OCI-LY3 (cell line): ENCODE measurements around the gene PDE1A.

ENCODE experiments used
- H2AFZ ChIP-seq: fragments of 200-600, 300-600 bp; shearing (Covaris generic); 2 replicates; pipeline ENCODE4 v1.6.0; 2014; ENCODE audit warnings: antibody characterized with exemption, low read depth, low read length
- H3K27ac ChIP-seq: fragments of 200-600, 300-600 bp; sonication (generic); 2 replicates; pipeline ENCODE4 v1.5.1; 2014; ENCODE audit warnings: mild to moderate bottlenecking, low read length, moderate library complexity, mixed read lengths
- H3K27me3 ChIP-seq: fragments of 200-600, 300-600 bp; sonication (generic); 2 replicates; pipeline ENCODE4 v1.6.1; 2014; ENCODE audit warnings: low read depth, low read length, mixed read lengths
- H3K36me3 ChIP-seq: fragments of 200-600, 300-600 bp; sonication (generic); replicated peaks from 2 replicates; pipeline ENCODE3; 2014; ENCODE audit warnings: low read depth, low read length, mixed read lengths
- H3K4me1 ChIP-seq: fragments of 300-600, 200-600 bp; sonication (generic); 2 replicates; pipeline ENCODE4 v1.6.1; 2014; ENCODE audit warnings: low read length, mixed read lengths
- H3K4me2 ChIP-seq: fragments of 200-600, 300-600 bp; sonication (generic); 2 replicates; pipeline ENCODE4 v1.6.1; 2014; ENCODE audit warnings: low read length, mixed read lengths
- H3K4me3 ChIP-seq: fragments of 300-600, 200-600 bp; sonication (generic); 2 replicates; pipeline ENCODE4 v1.5.1; 2014; ENCODE audit warnings: antibody characterized with exemption, mild to moderate bottlenecking, low read length, moderate library complexity
- H3K79me2 ChIP-seq: fragments of 300-600, 200-600 bp; shearing (Covaris generic); 2 replicates; pipeline ENCODE4 v1.6.1; 2014; ENCODE audit warnings: mild to moderate bottlenecking, low read length, mixed read lengths
- H3K9ac ChIP-seq: fragments of 300-600, 200-600 bp; shearing (Covaris generic); 2 replicates; pipeline ENCODE4 v1.6.0; 2014; ENCODE audit warnings: mild to moderate bottlenecking, low read length, moderate library complexity
- H3K9me3 ChIP-seq: fragments of 200-600, 300-600 bp; shearing (Covaris generic); 2 replicates; pipeline ENCODE4 v1.6.1; 2014; ENCODE audit warnings: low read length, mixed read lengths; ENCODE audit not compliant: insufficient read depth
- H4K20me1 ChIP-seq: fragments of 200-600, 300-600 bp; sonication (generic); 2 replicates; pipeline ENCODE4 v1.6.1; 2016; ENCODE audit warnings: low read length, mixed read lengths; ENCODE audit not compliant: insufficient read depth
- CTCF ChIP-seq: fragments of 200-600, 300-600 bp; sonication (generic); IDR thresholded peaks from 2 replicates; pipeline ENCODE4 v1.5.1; 2014; ENCODE audit warnings: antibody characterized with exemption, low read length, low read depth
- EZH2phosphoT487 ChIP-seq: fragments of 200-600 bp; shearing (Covaris generic); IDR thresholded peaks from 2 replicates; pipeline ENCODE4 v1.6.1; 2018; ENCODE audit warnings: antibody characterized with exemption, mixed run types, low read depth

PDE1A gene

GRCh38 chr2:182164686-182165085, 262.1 kb downstream of the PDE1A start:
- no peak overlapping the region for H2AFZ ChIP-seq
- no peak overlapping the region for H3K27ac ChIP-seq
- H3K4me3 ChIP-seq: no peak overlapping the region
- no peaks in the 10 kb centered on the region for H3K9me3 ChIP-seq
- H3K27me3 ChIP-seq: no peaks in the 10 kb centered on the region
- H3K9ac ChIP-seq: no peak overlapping the region
- no peaks in the 10 kb centered on the region for H4K20me1 ChIP-seq
- no peaks in the 10 kb centered on the region for H3K4me1 ChIP-seq
- no peaks in the 10 kb centered on the region for H3K36me3 ChIP-seq
- TF ChIP-seq CTCF (no peak), EZH2phosphoT487 (no peak)
- H3K79me2 ChIP-seq: no peaks in the 10 kb centered on the region
- no peak overlapping the region for H3K4me2 ChIP-seq

GRCh38 chr2:182163878-182164277, 263.0 kb downstream of the PDE1A start:
- no peak overlapping the region for H3K9ac ChIP-seq
- H2AFZ ChIP-seq: no peak overlapping the region
- no peaks in the 10 kb centered on the region for H3K79me2 ChIP-seq

DNA sequence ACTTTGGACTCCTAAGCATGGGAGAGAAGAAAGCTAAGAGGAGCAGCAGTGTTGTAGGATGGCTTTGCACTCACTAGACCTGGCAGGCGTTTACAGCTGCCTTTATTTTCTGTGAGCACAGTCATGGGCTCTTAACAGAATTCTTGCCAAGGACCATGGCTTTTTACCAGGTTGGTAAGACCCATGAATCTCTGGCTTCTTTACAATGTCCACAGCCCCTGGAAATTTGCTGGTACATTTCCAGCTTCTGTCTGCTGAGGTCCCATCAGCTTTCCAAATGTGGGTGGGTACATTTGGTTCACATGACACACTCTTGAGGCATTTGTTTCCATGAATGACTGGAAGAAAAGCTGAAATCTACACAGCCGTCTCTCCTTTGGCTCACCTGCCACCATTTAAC, 278.5 kb downstream of the PDE1A start:
- H4K20me1 ChIP-seq: no peaks in the 10 kb centered on the region
- no peak for TF ChIP-seq EZH2phosphoT487
- H3K27me3 ChIP-seq: no peaks in the 10 kb centered on the region
- H3K27ac ChIP-seq: no peak overlapping the region
- no peak overlapping the region for H2AFZ ChIP-seq
- no peaks in the 10 kb centered on the region for H3K9me3 ChIP-seq
- no peak overlapping the region for H3K4me3 ChIP-seq
- H3K4me2 ChIP-seq: no peak overlapping the region
- no peaks in the 10 kb centered on the region for H3K4me1 ChIP-seq
- no peaks in the 10 kb centered on the region for H3K79me2 ChIP-seq
- H3K36me3 ChIP-seq: no peaks in the 10 kb centered on the region
- no peak overlapping the region for H3K9ac ChIP-seq

More at GRCh38 chr2:182163878-182164277, 263.0 kb downstream of the PDE1A start:
- TF ChIP-seq EZH2phosphoT487 (no peak), CTCF (no peak)
- H3K4me2 ChIP-seq: no peak overlapping the region
- no peak overlapping the region for H3K27ac ChIP-seq
- no peaks in the 10 kb centered on the region for H3K27me3 ChIP-seq
- no peaks in the 10 kb centered on the region for H4K20me1 ChIP-seq
- no peak overlapping the region for H3K4me3 ChIP-seq
- H3K36me3 ChIP-seq: no peaks in the 10 kb centered on the region
- H3K9me3 ChIP-seq: no peaks in the 10 kb centered on the region
- H3K4me1 ChIP-seq: no peaks in the 10 kb centered on the region

GRCh38 chr2:182144776-182145165, 282.1 kb downstream of the PDE1A start:
- Histone ChIP-seq H3K9me3 (no peaks in the 10 kb centered on the region), H3K27me3 (peaks cover 3% of the 10 kb centered on the region; the same call in 1 of the 2 replicates), H3K27ac (no peak overlapping the region), H3K79me2 (no peaks in the 10 kb centered on the region), H3K4me1 (no peaks in the 10 kb centered on the region), H3K9ac (no peak overlapping the region), H3K36me3 (no peaks in the 10 kb centered on the region), H2AFZ (no peak overlapping the region; the same call in 1 of the 2 replicates), H3K4me2 (no peak overlapping the region), H4K20me1 (no peaks in the 10 kb centered on the region), H3K4me3 (no peak overlapping the region)
- TF ChIP-seq CTCF (no peak), EZH2phosphoT487 (no peak)
